ENCODE data around the gene OR7C2.

The OR7C2 gene

DNA sequence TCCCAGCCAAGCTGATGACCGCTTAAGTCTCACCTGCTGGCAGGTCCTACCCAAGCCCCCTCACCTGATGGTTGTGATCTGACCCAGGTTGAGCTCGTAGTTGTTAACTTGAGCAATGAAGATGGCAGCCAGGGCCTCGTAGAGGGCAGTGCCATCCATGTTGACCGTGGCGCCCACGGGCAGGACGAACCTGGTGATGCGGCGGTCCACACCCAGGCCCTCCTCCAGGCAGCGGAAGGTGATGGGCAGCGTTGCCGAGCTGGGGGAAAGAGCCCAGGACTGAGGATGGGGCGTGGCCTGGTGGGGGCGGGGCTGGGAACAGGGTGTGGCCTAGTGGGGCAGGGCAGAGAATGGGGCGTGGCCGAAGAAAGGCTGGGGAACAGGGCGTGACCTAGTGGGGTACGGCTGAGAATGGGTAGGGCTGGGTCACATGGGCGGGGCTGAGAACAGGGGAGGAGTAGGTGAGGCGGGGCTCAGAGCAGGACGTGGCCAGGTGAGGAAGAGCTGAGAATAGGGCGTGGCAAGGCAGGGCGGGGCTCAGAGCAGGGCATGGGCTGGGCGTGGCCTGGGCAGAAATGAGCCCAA, 12.9 kb downstream of the OR7C2 start:
- in situ Hi-C loops (cut with HindIII; ENCODE audit: low sequenced_read_pairs) = no loop called here
- no peak overlapping the region for H3K4me3 ChIP-seq (ENCODE audit: low read depth, low read length)
- TF ChIP-seq, protein P1, sequence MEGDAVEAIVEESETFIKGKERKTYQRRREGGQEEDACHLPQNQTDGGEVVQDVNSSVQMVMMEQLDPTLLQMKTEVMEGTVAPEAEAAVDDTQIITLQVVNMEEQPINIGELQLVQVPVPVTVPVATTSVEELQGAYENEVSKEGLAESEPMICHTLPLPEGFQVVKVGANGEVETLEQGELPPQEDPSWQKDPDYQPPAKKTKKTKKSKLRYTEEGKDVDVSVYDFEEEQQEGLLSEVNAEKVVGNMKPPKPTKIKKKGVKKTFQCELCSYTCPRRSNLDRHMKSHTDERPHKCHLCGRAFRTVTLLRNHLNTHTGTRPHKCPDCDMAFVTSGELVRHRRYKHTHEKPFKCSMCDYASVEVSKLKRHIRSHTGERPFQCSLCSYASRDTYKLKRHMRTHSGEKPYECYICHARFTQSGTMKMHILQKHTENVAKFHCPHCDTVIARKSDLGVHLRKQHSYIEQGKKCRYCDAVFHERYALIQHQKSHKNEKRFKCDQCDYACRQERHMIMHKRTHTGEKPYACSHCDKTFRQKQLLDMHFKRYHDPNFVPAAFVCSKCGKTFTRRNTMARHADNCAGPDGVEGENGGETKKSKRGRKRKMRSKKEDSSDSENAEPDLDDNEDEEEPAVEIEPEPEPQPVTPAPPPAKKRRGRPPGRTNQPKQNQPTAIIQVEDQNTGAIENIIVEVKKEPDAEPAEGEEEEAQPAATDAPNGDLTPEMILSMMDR (IDR thresholded peaks at IDR 0.05; ENCODE audit: low read depth, low read length, missing control alignments) = no peak
- no peak for DNase-seq (ENCODE audit: low read depth)

DNA sequence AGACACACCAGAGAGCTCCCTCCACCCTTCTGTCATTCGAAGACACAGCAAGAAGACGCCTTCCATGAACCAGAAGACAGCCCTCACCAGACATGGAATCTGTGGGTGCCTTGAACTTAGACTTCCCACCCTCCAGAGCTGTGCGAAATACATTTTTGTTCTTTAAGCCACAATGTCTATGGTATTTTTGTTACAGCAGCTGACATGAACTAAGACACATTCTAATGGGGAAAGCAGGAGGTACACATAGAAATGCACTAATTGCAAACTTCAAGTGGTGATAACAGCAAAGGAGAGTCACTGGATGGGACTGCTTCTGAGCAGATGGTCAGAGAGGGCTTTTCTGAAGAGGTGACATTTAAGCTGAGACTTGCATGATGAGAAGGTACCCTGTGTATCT, 16.2 kb downstream of the OR7C2 start:
- in situ Hi-C loops (cut with HindIII; ENCODE audit: low sequenced_read_pairs) = loop anchor here (5.0 kb wide), 1 partner anchor 55 kb away; no protein-coding TSS in a partner anchor
- DNase-seq (ENCODE audit: low read depth) = no peak
- TF ChIP-seq, protein P1 (IDR thresholded peaks at IDR 0.05; ENCODE audit: low read depth, low read length, missing control alignments) = no peak
- H3K4me3 ChIP-seq (ENCODE audit: low read depth, low read length) = no peak overlapping the region

DNA sequence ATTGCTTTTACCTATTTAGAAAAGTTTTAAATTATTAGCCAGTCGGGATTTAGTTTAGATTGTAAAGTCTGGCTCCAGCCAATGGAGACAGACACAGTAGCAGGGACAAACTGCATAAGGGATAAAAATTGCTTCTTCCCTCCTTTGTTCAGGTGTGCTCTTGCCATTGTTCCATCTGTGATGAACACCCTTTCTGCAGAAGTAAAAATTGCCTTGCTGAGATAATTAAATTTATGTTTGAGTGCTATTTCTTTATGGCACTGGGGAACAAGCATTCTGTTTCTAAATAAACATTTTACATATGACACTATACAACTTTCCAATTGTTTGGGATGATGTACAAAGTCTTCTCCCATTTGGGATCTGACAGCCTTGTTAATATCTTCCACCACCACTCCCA, 18.0 kb downstream of the OR7C2 start:
- in situ Hi-C loops (cut with HindIII; ENCODE audit: low sequenced_read_pairs) = loop anchor here (5.0 kb wide), 1 partner anchor 57 kb away; no protein-coding TSS in a partner anchor
- no peak overlapping the region for H3K4me3 ChIP-seq (ENCODE audit: low read depth, low read length)
- TF ChIP-seq, protein P1 (IDR thresholded peaks at IDR 0.05; ENCODE audit: low read depth, low read length, missing control alignments) = no peak
- no peak for DNase-seq (ENCODE audit: low read depth)

DNA sequence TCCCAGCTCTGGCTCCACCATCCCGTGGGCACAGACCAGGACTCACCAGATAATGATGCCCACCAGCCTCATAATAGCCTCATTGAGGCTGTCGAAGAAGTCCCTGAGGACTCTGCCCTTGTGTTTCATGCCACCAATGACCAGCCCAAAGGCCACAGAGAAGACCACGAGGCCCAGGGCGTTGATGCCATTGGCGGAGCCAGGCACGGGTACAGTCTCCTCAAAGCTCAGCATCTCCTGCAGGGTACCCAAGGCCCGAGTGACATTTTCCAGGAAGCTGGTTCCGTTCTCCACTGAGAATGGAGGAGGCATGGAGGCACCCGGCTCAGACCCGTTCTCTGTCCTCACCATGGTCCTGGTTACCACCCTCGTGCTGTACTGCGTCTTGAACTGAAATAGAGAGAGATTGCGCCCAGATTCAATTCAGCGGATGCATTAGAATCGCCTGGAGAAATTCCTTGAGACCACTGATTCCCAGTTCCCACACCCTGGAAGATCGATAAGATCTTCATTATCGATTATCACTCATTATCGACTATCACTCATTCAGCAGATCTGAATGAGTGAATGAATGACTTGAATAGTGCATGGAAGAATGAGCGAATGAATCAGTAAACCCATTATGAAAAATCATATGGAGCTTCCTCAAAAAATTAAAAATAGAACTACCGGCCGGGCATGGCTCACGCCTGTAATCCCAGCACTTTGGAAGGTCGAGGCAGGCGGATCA, 20.8 kb downstream of the OR7C2 start:
- in situ Hi-C loops (cut with HindIII; ENCODE audit: low sequenced_read_pairs) = no loop called here
- no peak for DNase-seq (ENCODE audit: low read depth)
- no peak overlapping the region for H3K4me3 ChIP-seq (ENCODE audit: low read depth, low read length)
- TF ChIP-seq, protein P1 (IDR thresholded peaks at IDR 0.05; ENCODE audit: low read depth, low read length, missing control alignments) = no peak

DNA sequence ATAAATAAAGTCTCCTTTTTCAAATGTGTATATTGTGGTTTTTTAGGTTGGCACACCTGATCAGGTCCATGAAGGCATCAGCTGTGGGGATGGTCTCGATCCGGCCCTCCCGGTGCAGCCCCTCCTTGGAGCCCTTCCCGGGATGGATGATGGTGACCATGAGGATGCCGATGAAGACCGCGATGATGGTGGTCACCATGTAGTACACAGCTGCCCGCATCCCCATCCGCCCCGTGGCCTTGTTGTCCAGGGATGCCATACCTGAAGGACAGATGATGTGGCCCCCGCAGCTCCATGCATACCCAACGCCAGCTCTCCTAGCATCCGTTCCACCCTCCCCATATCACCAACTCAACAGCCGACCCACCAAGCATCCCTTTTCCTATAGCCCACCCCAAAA, 27.0 kb downstream of the OR7C2 start:
- H3K4me3 ChIP-seq (ENCODE audit: low read depth, low read length) = no peak overlapping the region
- in situ Hi-C loops (cut with HindIII; ENCODE audit: low sequenced_read_pairs) = no loop called here

DNA sequence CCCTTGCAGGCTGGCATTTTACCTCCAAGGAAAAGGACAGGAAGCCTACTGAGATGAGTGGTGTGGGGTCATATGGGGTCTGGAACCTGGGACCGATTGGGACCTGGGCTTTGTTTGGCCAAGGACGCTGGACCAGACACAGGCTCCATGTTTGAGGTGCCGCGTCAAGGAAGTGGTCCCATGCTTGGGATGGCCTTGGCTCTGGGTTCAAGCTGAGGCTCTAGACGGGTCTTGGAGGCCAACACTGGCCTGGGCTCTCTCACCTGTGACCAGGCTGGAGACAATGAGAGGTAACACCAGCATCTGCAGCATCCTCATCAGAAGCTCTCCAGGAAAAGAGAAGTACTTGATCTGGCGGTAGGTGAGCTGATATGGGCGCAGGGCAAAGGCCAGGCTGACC, 30.2 kb downstream of the OR7C2 start:
- in situ Hi-C loops (cut with HindIII; ENCODE audit: low sequenced_read_pairs) = no loop called here
- H3K4me3 ChIP-seq (ENCODE audit: low read depth, low read length) = no peak overlapping the region
- TF ChIP-seq, protein P1 (IDR thresholded peaks at IDR 0.05; ENCODE audit: low read depth, low read length, missing control alignments) = no peak
- no peak for DNase-seq (ENCODE audit: low read depth)

More for the DNA sequence above, 27.0 kb downstream of the OR7C2 start:
- TF ChIP-seq, protein P1 (IDR thresholded peaks at IDR 0.05; ENCODE audit: low read depth, low read length, missing control alignments) = no peak
- DNase-seq (ENCODE audit: low read depth) = no peak

Data from astrocyte of the cerebellum (primary cell).